HFFc6 (cell line): ENCODE results near the gene LDLRAD1. TPM values are rescaled to one million over a fixed set of nuclear protein-coding genes. Genes with fewer than 3 reads are reported as not detected.
A peak's percentile ranks its signal among the peaks of the same experiment; 100 is the strongest.
"Not testable (repeated sequence)": the region's sequence is repeated elsewhere in the genome, so short reads cannot be mapped to it uniquely, and the experiment has no call there.

Source experiments
- DNase-seq: peaks from one replicate; pipeline ENCODE4 v3.0.0-alpha.2; 2018
- H3K27ac Mint-ChIP-seq: 2 replicates; pipeline ENCODE4 v1.8.0; 2020; ENCODE audit warnings: mild to moderate bottlenecking, mixed read lengths
- H3K27me3 Mint-ChIP-seq: 2 replicates; pipeline ENCODE4 v1.8.0; 2021; ENCODE audit warnings: mild to moderate bottlenecking, moderate library complexity, mixed read lengths; ENCODE audit not compliant: insufficient read depth
- H3K36me3 Mint-ChIP-seq: 2 replicates; pipeline ENCODE4 v1.8.0; 2021; ENCODE audit warnings: low read depth, mixed read lengths
- H3K4me1 Mint-ChIP-seq: 2 replicates; pipeline ENCODE4 v1.8.0; 2020; ENCODE audit warnings: low read depth, mixed read lengths
- H3K4me3 Mint-ChIP-seq: 2 replicates; pipeline ENCODE4 v1.8.0; 2020; ENCODE audit warnings: mild to moderate bottlenecking, moderate library complexity, mixed read lengths
- H3K9me3 Mint-ChIP-seq: 2 replicates; pipeline ENCODE4 v1.8.0; 2020; ENCODE audit warnings: mild to moderate bottlenecking, mixed read lengths
- CTCF ChIP-seq: fragments of 200-600 bp; sonication (generic); IDR thresholded peaks from 2 replicates; pipeline ENCODE4 v1.5.0; 2021; ENCODE audit warnings: antibody characterized with exemption, mild to moderate bottlenecking
- total RNA-seq, 6 experiments: library from RNA; stranded (reverse); fragmentation: NEBNext Ultra II Directional; extraction: Animal tissue kit (Norgen Biotek cat#: 25700); gene quantifications; 2 replicates in 1 of 6; 3 replicates in 5 of 6; pipeline ENCODE4 v1.2.3, GENCODE V29; 2021

The LDLRAD1 gene
- total RNA-seq, 6 experiments from 2014 or later: not detected

- Mint-ChIP-seq H3K27me3 (no peaks in the 10 kb centered on the region), H3K9me3 (no peaks in the 10 kb centered on the region), H3K4me3 (no peak overlapping the region), H3K27ac (no peak overlapping the region), H3K36me3 (no peaks in the 10 kb centered on the region), H3K4me1 (peaks cover 29% of the 10 kb centered on the region)
- peak; percentile 63 for DNase-seq
- TF ChIP-seq CTCF: no peak
Observed at GRCh38 chr1:54052431-54052933, 34.5 kb upstream of the LDLRAD1 start.

DNA sequence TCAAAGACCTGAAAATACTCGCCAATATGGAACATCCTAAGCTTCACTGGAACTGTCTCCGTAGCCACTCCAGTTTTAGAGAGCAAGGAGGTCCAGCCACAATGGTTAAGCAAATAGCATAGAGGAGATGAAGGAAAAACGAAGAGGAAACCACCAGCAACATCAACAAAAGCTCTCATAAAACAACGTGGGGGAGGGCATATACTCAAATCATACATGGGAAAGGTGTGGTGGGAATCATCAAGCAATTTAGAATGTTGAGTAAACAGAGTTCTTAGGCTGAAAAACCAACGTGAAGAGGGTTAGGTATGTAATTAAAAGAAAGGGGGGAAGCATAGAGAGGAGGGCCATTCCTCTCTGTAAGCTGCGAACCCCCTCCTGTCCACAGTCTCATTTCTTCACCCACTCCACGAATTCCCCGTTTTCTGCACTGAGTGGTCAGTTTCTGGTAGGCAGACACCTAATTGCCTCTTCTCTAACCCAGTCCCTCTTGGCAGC is 34.0 kb upstream of the LDLRAD1 start:
- H3K27me3 Mint-ChIP-seq: no peaks in the 10 kb centered on the region
- H3K9me3 Mint-ChIP-seq: no peaks in the 10 kb centered on the region
- no peaks in the 10 kb centered on the region for H3K36me3 Mint-ChIP-seq
- H3K4me1 Mint-ChIP-seq: peaks cover 34% of the 10 kb centered on the region
- no peak overlapping the region for H3K27ac Mint-ChIP-seq
- no peak for TF ChIP-seq CTCF
- DNase-seq: no peak
- no peak overlapping the region for H3K4me3 Mint-ChIP-seq

GRCh38 chr1:54050435-54050834 is 32.4 kb upstream of the LDLRAD1 start:
- not testable (repeated sequence) for H3K9me3 Mint-ChIP-seq, H3K27me3 Mint-ChIP-seq, H3K36me3 Mint-ChIP-seq, H3K27ac Mint-ChIP-seq, H3K4me3 Mint-ChIP-seq, DNase-seq
- peaks cover 47% of the 10 kb centered on the region for H3K4me1 Mint-ChIP-seq

GRCh38 chr1:54047384-54048305 is 29.7 kb upstream of the LDLRAD1 start:
- peaks cover 9% of the 10 kb centered on the region; the same call in 1 of the 2 replicates for H3K36me3 Mint-ChIP-seq
- H3K27ac Mint-ChIP-seq: peak overlapping the region; percentile 55
- no peaks in the 10 kb centered on the region for H3K9me3 Mint-ChIP-seq
- H3K4me3 Mint-ChIP-seq: peak overlapping the region; percentile 51; the same call in 1 of the 2 replicates
- H3K27me3 Mint-ChIP-seq: no peaks in the 10 kb centered on the region
- DNase-seq: peak; percentile 23
- no peak for TF ChIP-seq CTCF
- peaks cover 37% of the 10 kb centered on the region for H3K4me1 Mint-ChIP-seq

DNA sequence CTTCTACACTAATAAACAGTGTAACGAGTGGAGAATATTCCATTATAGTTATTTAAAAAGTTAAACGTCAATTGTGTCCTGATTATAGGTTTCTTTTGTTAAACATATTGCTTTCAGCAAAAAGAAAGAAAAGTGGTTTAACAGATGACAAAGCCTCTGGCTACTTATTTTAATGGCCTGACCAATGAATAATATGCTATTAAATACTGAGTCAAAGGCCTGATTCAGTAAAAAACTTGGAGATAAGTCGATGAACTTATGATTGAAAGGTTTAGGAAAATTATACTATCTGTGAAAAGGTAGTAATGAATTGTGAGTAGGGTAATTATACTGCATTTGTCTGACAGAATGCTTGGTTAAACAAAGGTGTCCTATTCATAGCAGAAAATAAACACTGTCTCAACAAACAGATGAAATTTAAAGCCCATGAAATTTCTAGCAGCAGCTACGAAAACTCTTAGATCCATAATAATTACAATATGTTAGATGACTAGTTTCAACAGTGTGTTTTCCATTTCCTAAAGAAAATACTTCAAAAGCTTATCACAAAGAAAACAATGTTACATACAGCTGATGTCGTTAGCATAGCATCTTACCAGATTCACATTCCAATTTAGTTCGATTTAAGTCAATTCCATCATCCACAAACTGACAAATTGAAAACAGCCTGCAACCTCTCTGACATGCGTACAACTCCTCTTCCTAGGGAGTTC is 28.8 kb upstream of the LDLRAD1 start:
- TF ChIP-seq CTCF: no peak
- no peaks in the 10 kb centered on the region for H3K9me3 Mint-ChIP-seq
- H3K4me1 Mint-ChIP-seq: peaks cover 37% of the 10 kb centered on the region
- H3K27me3 Mint-ChIP-seq: no peaks in the 10 kb centered on the region
- no peak for DNase-seq
- H3K27ac Mint-ChIP-seq: peak overlapping the region; percentile 55
- H3K36me3 Mint-ChIP-seq: peaks cover 9% of the 10 kb centered on the region; the same call in 1 of the 2 replicates
- peak overlapping the region; percentile 51; the same call in 1 of the 2 replicates for H3K4me3 Mint-ChIP-seq
